CD1c-positive myeloid dendritic cell (primary cell): ENCODE results near the gene METTL15.
"Not testable (repeated sequence)": the region's sequence is repeated elsewhere in the genome, so short reads cannot be mapped to it uniquely, and the experiment has no call there.

ENCODE experiments used
- DNase-seq: peaks from one replicate; pipeline ENCODE4 v3.0.0-alpha.2; 2016; ENCODE audit errors: extremely low spot score

METTL15 gene

DNA sequence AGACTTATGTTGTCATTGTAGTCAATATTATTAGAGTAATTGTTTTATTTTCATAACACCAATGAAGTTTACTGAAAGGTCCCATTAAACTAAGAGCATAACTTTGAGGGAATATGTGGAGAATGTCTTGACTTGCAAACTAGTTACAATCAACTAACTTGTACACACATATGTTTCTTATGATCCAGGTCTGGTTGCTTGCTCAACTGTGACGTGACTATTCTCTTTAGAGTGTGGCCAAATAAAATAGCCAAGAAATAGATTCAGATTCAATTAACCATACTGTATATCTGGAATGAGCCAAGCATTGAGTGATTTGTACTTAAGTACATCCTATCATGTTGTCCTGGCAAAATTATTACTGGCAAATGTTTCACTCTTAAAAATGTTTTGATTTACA, 101.7 kb downstream of the METTL15 start:
- DNase-seq = no peak

DNA sequence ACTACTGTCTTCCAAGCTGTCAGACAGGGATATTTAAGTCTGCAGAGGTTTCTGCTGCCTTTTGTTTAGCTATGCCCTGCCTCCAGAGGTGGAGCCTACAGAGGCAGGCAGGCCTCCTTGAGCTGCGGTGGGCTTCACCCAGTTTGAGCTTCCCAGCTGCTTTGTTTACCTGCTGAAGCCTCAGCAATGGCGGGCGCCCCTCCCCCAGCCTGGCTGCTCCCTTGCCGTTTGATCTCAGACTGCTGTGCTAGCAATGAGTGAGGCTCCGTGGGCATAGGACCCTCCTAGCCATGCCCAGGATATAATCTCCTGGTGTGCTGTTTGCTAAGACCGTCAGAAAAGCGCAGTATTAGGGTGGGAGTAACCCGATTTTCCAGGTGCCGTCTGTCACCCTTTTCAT, 113.9 kb downstream of the METTL15 start:
- not testable (repeated sequence) for DNase-seq

DNA sequence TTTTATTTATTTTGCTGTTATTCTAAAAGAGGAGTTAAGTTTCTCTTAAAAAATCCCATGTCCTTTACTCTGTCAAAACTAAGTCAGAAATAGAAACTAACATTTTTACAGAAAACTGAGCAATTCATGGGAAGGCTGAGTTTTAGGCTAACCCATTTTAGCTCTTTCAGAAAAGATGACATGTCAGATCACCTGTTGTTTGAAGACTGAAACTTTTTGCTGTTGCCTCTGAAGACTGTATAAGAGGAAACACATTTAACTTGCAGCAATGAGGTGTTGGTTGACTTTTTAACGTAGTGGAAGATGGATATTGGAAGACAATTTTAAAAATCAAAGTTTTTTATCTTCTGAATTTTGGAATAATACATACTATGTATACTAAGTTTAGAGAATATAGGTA, 115.4 kb downstream of the METTL15 start:
- DNase-seq = no peak

DNA sequence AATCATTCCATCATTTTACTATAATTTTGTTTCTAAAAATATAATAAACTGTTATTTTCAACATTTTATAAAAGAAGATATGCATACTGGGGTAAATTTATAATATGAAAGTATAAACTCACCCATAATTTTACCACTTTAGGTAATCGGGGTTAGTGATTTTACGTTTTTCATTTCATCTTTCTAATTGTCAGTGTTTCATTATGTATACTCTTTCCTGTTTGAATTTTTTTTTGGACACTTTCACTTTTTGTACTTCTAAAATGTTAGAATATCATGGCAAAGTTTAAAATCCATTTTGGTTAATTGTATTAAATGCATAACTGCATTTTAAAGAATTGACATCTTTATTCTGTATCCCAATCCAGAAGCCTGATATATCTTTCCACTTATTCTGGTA, 115.8 kb downstream of the METTL15 start:
- DNase-seq = no peak

DNA sequence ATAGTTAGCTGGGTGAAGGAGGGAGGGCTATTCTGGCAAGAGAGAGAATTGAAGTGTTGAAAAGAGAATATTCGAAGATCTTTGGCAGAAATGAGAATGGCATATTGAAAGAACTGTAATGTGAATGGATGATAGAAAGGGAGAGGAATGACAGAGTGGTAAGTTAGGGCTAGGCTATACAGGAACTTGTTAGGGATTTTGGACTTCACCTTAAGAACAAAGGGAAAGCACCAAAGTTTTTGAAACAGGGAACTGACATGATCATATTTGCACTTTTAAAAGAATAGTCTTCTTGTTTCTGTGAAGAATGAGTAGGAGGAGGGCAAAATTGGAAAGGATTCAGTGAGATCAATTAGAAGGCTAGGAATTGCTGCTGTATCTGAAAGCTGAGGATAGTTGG, 119.3 kb downstream of the METTL15 start:
- DNase-seq = no peak

DNA sequence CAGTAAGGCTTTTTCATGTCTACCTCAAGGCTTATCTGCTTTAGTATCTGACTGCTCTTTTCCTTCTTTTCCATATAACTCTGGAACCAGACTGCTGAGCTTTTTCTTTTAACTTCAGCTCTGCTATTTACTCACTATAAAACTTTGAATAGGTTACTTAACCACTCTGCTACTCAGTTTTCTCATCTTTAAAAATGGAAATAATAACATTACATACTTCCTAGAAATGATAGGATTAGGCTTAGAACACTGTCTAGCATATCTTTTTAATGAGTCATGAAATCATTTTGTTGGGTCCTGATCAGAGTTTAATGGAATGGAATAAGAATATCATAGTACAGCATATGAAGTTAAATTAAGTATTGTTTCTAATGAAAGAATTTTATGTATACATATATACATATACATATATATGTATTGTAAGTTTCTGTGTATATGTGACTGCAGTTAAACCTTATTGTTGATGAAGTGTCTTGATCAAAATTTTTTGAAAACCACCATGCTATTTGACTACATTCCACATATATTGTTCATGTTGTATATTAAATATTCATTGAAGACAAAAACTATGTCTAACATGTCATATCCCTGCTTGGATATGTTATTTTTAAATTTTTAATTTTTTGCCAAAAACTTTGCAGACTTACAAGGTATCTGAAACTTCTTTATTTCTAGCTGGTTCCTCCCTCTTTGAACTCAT, 120.2 kb downstream of the METTL15 start:
- no peak for DNase-seq

DNA sequence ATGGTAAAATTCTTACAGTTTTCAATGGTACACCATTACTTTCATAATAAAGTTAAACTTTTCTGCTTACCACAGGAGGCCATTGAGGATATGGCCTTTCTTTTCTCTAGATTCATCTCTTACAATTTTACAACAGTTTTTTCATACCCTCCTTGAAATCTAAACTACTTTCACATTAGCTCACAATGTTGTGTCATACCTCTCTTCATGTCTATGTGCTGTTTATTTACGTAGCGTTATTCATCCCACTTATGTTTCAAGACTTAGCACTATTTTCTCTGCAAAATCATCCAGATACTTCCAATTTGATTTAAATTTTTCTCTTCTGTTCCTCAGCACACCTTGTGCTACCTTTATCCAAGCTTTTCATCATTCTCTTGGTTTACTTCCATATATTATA, 123.3 kb downstream of the METTL15 start:
- DNase-seq = no peak

DNA sequence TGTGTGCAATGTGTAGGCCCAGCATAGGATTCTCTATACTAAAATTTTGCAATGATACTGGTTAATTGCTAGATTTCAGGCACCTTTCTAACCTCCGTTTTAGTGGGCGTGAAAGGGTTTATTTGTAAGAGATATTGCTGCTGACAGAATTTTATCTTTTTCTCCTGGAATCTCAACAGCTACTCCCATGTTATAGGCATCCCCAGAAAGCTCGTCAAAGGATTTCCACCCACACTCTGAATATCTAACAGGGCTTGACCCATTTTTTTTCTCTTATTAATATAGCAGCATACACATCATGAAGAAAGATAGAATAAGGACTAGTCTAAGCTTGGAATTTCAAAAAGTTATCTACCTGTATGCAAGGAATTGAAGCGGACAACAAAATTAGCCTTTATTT, 124.5 kb downstream of the METTL15 start:
- no peak for DNase-seq

DNA sequence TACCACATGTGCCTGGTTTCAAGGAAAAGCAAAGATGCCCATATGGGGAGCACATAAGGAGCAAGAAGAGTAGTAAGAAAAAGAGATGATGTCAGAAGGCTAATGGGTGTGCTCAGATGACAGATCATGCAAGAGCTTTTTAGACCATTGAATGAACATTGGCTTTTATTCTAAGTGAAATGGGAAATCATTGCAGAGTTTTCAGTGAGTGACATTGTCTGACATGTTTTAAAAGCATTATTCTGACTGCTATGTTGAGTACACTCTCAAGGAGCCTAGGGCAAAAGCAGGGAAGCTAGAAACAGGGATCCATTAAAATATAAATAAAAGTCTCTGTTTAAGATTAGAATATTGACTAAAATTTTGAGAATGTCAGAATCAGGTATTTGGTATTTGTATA, 133.6 kb downstream of the METTL15 start:
- no peak for DNase-seq

DNA sequence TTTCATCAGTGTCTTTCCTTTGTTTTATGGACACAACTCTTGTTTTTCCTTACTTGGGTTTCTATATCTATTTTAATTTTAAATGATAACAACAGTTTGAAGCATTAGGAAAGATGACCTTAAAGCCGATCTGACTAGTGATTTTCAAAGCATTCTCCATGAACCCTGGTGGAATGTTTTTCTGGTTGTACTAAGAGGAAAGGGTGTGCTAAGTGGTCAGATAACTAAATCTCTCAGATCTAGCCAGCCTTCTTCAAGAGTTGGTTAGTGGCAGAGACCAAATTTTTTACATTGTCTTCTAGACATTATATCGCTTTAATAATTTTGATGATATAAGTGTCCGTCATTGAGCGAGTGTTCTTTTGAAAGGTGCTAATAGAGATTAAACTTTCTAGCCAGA, 134.4 kb downstream of the METTL15 start:
- DNase-seq = no peak

DNA sequence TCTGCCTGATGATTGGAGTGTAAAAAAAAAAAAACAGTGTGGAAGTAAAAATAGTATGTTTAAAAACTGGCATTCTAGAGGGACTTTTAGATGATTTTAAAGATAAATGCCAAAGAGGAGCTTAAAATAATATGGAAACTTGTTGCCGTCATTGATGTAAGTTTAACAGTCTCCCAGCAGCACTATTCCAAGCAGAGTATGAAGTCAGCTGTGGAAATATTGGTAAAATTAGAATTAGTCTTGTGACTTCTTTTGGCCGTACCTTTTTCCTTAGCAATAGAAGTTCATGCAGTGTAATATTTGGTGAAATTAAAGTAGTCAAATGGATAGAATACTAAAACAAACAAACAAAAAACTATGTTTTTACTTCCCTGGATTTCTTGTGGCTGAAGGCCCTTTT, 134.9 kb downstream of the METTL15 start:
- DNase-seq = no peak

DNA sequence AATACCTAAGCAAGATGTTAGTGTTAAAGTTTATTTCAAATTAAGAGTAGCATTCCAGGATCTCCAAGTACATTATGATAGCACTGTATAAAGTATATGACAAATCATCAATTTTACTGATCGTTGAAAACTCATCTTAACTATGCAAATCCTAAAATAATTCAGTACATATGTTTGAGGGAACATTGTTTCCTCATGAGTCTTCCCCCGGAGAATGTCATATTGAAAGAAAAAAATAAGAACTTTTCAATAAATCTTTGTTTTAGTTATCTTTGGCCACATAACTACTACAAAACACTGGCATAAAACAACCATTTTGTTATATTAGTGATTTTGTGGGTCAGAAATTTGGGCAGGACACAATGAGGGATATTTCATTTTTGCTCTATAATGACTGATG, 135.4 kb downstream of the METTL15 start:
- no peak for DNase-seq

DNA sequence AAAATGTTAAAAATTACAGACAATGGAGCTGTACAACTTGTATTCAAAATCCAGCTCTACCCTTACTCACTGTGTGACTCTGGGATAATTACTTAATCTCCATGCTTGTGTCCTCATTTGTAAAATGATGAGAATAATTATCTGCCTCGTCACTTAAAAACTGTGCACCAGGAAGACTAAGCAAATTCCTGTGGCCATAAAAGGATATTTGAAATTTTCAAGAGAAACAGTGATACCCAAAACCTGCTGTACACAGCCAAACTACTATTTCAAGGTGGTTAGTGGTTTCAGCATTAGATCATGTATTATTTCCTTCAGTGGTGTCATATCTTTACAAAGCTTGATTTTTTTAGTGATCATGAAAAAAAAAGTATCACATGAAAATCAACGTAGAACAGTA, 136.9 kb downstream of the METTL15 start:
- no peak for DNase-seq

DNA sequence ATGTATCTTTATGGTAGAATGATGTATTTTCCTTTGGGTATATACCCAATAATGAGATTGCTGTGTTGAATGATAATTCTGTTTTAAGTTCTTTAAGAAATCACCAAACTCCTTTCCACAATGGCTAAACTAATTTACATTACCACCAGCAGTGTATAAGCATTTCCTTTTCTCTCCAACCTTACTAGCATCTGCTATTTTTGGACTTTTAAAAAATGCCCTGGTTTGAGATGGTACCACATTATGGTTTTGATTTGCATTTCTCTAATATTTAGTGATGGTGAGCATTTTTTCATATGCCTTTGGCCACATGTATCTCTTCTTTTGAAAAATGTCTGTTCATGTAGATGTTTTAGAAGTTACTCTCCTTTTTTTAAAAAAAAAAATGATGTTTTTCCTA, 142.0 kb downstream of the METTL15 start:
- no peak for DNase-seq

DNA sequence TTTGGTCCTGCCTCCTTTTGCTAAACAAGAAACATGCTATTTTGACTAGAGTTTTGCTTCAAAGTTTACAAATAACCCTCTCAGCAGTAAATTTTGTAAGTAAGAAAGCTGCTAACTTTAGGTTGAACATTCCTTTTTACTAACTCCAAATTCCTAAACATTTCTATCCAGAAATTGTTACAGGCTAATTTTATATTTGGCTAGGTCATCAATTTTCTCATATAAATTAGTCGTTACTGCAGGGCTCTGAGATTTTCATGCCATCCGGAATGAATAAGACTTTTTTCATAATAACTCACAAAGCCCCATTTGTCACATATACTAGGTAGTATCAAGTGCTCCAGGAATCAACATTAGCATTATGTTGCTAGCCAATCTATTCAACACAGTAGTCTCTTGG, 143.1 kb downstream of the METTL15 start:
- no peak for DNase-seq

DNA sequence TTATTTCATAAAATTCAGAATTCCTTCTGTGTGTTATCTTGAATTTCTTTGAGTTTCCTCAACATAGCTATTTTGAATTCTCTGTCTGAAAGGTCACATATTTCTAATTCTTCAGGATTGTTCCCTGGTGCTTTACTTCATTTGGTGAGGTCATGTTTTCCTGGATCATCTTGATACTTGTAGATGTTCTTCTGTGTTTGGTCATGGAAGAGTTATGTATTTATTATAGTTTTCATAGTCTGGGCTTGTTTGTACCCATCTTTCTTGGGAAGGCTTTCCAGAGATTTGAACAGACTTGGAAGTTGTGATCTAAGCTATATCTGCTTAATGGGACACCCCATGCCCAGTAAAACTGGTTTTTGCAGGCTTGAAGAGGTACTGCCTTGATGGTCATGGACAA, 149.6 kb downstream of the METTL15 start:
- DNase-seq = no peak

DNA sequence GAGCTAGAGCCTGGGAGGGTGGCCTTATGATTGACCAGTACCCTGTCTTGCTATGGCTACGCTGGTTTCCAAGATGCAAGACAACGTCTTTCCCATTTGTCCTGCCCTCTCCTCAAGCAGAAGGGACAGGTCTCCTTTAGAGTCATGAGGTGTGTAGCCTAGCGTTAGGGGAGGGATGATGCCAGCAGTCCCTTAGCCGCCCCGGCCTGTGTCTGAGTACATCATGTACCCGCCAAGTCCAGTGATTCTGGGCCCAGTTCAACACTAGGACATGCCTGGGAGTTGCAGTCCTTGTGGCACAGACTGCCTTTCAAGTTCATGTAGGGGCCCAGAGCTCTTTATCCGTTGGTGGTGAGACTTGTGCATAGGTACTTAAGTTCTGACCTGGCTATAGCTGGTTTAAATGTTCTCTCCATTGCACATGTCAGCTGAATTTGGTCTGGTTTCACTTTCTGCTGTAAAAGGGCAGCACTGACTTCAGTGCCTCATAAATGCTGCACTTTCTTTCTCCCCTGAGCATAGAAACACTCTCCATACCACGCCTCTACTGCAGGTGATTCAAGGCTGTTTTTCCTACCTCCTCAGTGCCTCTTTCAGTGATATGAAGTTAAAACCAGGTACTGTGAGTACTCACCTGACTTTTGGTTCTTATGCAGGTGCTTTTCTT, 151.1 kb downstream of the METTL15 start:
- DNase-seq = no peak

DNA sequence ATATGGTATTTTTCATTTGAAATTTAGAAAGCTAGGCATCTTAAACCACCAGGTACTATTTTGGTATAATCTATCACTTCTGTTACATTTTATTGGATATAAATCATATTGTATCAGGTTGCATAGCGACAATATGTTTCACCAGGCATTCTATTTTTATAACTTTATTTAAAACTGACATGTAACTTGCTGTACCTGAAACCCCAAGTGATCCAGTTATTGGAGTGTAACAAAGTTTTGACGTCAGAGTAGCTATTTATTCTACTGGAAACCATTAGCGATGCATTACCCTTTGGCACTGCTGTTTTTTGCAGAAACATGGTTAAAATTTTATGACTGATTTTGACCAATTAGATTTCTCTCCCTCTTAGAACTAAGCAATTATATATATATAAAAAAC, 160.7 kb downstream of the METTL15 start:
- no peak for DNase-seq

DNA sequence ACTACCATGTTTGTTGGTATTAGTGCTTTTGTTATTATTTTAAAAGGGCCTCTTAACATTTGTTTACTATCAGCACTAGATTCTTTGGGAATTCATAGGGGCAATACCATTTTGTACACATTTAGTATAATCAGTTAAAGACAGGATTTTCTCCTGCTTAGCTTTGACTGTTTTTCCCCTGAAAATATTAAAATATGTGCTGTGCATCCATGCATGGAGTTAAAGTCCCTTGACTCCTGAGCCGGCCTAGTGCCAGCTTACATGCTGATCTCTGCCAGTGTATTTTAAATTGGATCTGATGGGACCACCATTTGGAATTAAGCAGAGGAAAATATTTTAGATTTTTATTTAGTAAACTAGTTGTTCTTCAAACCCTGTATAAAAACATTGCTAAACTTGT, 161.4 kb downstream of the METTL15 start:
- no peak for DNase-seq

DNA sequence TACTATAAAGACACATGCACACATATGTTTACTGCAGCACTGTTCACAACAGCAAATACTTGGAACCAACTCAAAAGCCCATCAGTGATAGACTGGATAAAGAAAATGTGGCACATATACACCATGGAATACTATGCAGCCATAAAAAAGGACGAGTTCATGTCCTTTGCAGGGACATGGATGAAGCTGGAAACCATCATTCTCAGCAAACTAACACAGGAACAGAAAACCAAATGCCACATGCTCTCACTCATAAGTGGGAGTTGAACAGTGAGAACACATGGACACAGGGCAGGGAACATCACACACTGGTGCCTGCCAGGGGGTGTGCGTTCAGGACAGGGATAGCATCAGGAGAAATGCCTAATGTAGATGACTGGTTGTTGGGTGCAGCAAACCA, 164.1 kb downstream of the METTL15 start:
- DNase-seq = not testable (repeated sequence)

DNA sequence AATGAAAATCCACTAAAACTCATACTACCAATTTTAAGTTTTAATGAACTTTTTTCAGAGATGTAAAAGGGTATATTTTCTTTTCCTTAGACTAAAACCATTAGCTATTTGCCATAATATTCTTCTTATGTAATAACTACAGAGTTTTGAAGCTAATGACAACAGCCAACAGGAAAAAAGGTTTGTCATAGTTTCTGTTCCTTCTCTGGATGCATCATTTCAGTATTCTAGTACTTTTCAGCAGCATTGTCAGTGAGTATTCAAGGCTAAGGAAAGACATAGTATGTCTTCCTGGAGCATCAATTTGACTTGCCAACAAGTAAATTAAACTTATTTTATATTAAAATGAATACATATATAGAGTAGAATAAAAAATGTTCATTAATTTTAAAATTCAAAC, 166.0 kb downstream of the METTL15 start:
- peak; percentile 17 for DNase-seq

DNA sequence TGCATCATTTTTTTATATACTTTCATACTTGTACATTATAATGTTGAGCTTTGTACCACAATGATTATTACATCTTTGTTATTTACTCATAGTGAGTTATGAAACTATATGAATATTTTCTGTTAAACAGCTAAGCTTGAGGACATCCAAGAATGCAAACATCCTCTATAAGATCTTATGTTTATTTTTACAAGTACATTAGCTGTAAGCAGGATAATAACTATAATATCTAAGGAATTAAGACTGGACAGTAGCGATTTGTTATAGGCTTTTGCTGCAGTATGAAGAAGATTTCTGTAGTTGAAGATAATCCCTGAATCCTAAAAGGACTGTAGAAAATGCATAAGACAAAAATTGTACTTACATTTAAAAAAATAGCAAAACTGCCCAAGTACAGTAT, 176.0 kb downstream of the METTL15 start:
- DNase-seq = no peak

DNA sequence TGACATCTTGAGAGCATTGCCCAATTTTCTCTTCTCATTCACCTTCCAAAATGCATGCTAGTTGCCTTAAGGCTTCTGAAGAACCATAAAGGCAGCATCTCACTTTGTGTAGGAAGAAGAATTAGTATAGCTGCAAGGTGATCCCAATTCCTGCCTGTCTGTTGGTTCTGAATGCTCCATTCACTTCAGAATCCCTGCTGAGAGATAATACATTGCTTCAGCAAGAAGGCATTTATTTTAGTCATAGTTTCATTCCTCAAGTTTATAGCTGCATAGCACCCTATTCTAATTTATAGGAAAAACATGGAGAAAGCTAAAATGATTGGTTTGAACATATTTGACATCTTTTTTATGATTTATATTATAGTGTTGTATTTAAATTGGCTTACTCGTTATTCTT, 181.3 kb downstream of the METTL15 start:
- DNase-seq = no peak

DNA sequence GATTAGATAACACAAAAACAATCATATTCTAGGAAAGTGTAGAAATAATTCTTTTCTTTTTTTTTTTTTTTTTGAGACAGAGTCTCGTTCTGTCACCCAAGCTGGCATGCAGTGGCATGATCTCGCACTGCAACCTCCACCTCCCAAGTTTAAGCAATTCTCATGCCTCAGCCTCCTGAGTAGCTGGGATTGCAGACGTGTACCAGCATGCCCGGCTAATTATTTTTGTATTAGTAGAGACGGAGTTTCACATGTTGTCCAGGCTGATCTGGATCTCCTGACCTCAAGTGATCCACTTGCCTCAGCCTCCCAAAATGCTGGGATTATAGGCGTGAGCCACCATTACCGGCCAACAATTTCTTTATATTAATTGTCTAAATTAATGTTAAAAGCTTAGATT, 182.8 kb downstream of the METTL15 start:
- DNase-seq = not testable (repeated sequence)
